HUES48 (cell line): ENCODE results near the gene AMIGO2.

Source experiments
- H3K27ac ChIP-seq: one replicate; pipeline ENCODE4 v1.7.0; 2013; ENCODE audit warnings: low read depth, low read length, inconsistent platforms
- H3K27me3 ChIP-seq: 2 replicates; pipeline ENCODE4 v1.6.1; 2013; ENCODE audit warnings: mild to moderate bottlenecking, low read length; ENCODE audit not compliant: control insufficient read depth, insufficient read depth
- H3K36me3 ChIP-seq: 2 replicates; pipeline ENCODE4 v1.6.1; 2013; ENCODE audit warnings: low read length; ENCODE audit not compliant: control insufficient read depth, insufficient read depth
- H3K4me1 ChIP-seq: 2 replicates; pipeline ENCODE4 v1.6.1; 2013; ENCODE audit warnings: mild to moderate bottlenecking, low read length; ENCODE audit not compliant: control insufficient read depth, insufficient read depth
- H3K4me3 ChIP-seq: 2 replicates; pipeline ENCODE4 v1.5.1; 2013; ENCODE audit warnings: mild to moderate bottlenecking, low read depth, low read length
- H3K9ac ChIP-seq: 2 replicates; pipeline ENCODE4 v1.6.1; 2013; ENCODE audit warnings: mild to moderate bottlenecking, low read depth, low read length, moderate library complexity
- H3K9me3 ChIP-seq: 2 replicates; pipeline ENCODE4 v1.6.1; 2013; ENCODE audit warnings: low read length; ENCODE audit not compliant: control insufficient read depth, insufficient read depth

The AMIGO2 gene

GRCh38 chr12:47097276-47097896 lies 17.6 kb upstream of the AMIGO2 start:
- 0 out of 2 replicates have a peak, but pooled peaks cover 5% of the 10 kb centered on the region for H3K4me1 ChIP-seq
- no peaks in the 10 kb centered on the region for H3K36me3 ChIP-seq
- no peaks in the 10 kb centered on the region for H3K27me3 ChIP-seq
- no peaks in the 10 kb centered on the region for H3K9me3 ChIP-seq
- no peak overlapping the region for H3K4me3 ChIP-seq
- no peak overlapping the region for H3K27ac ChIP-seq
- no peak overlapping the region for H3K9ac ChIP-seq

GRCh38 chr12:47095446-47096236 lies 15.9 kb upstream of the AMIGO2 start:
- Histone ChIP-seq H3K27me3 (no peaks in the 10 kb centered on the region), H3K9ac (no peak overlapping the region), H3K4me1 (0 out of 2 replicates have a peak, but pooled peaks cover 5% of the 10 kb centered on the region), H3K27ac (no peak overlapping the region), H3K9me3 (no peaks in the 10 kb centered on the region), H3K4me3 (no peak overlapping the region), H3K36me3 (no peaks in the 10 kb centered on the region)

- H3K36me3 ChIP-seq: no peaks in the 10 kb centered on the region
- H3K27me3 ChIP-seq: no peaks in the 10 kb centered on the region
- no peaks in the 10 kb centered on the region for H3K9me3 ChIP-seq
- 0 out of 2 replicates have a peak, but pooled peaks cover 5% of the 10 kb centered on the region for H3K4me1 ChIP-seq
- H3K27ac ChIP-seq: no peak overlapping the region
- no peak overlapping the region for H3K9ac ChIP-seq
- H3K4me3 ChIP-seq: no peak overlapping the region
These were observed 15.0 kb upstream of the AMIGO2 start for GRCh38 chr12:47094804-47095203.

- Histone ChIP-seq H3K4me3 (no peak overlapping the region), H3K36me3 (no peaks in the 10 kb centered on the region), H3K9ac (no peak overlapping the region), H3K4me1 (peaks cover 6% of the 10 kb centered on the region; the same call in 1 of the 2 replicates), H3K27me3 (no peaks in the 10 kb centered on the region), H3K9me3 (no peaks in the 10 kb centered on the region), H3K27ac (no peak overlapping the region)
These were observed 11.2 kb upstream of the AMIGO2 start for GRCh38 chr12:47091009-47091408.

GRCh38 chr12:47088021-47088944 lies 8.5 kb upstream of the AMIGO2 start:
- H3K9ac ChIP-seq: no peak overlapping the region
- H3K27ac ChIP-seq: no peak overlapping the region
- H3K4me3 ChIP-seq: no peak overlapping the region
- peaks cover 29% of the 10 kb centered on the region for H3K4me1 ChIP-seq
- no peaks in the 10 kb centered on the region for H3K27me3 ChIP-seq
- no peaks in the 10 kb centered on the region for H3K9me3 ChIP-seq
- no peaks in the 10 kb centered on the region for H3K36me3 ChIP-seq

- Histone ChIP-seq H3K9ac (no peak overlapping the region), H3K9me3 (no peaks in the 10 kb centered on the region), H3K4me3 (no peak overlapping the region), H3K36me3 (no peaks in the 10 kb centered on the region), H3K4me1 (peaks cover 32% of the 10 kb centered on the region), H3K27me3 (no peaks in the 10 kb centered on the region), H3K27ac (no peak overlapping the region)
These were observed 7.4 kb upstream of the AMIGO2 start for GRCh38 chr12:47087088-47087688.

GRCh38 chr12:47085815-47086252 lies 6.1 kb upstream of the AMIGO2 start:
- Histone ChIP-seq H3K9me3 (no peaks in the 10 kb centered on the region), H3K4me3 (no peak overlapping the region), H3K4me1 (peaks cover 37% of the 10 kb centered on the region), H3K9ac (no peak overlapping the region), H3K27ac (peak overlapping the region; percentile 78), H3K27me3 (peaks cover 5% of the 10 kb centered on the region), H3K36me3 (no peaks in the 10 kb centered on the region)

- no peaks in the 10 kb centered on the region for H3K36me3 ChIP-seq
- no peak overlapping the region for H3K27ac ChIP-seq
- no peak overlapping the region for H3K9ac ChIP-seq
- H3K27me3 ChIP-seq: peaks cover 12% of the 10 kb centered on the region
- no peak overlapping the region for H3K4me3 ChIP-seq
- peaks cover 38% of the 10 kb centered on the region for H3K4me1 ChIP-seq
- no peaks in the 10 kb centered on the region for H3K9me3 ChIP-seq
These were observed 4.4 kb upstream of the AMIGO2 start for GRCh38 chr12:47084172-47084571.

- Histone ChIP-seq H3K4me3 (no peak overlapping the region), H3K4me1 (peaks cover 38% of the 10 kb centered on the region), H3K36me3 (no peaks in the 10 kb centered on the region), H3K9ac (no peak overlapping the region), H3K9me3 (no peaks in the 10 kb centered on the region), H3K27me3 (peaks cover 24% of the 10 kb centered on the region), H3K27ac (no peak overlapping the region)
These were observed 3.2 kb upstream of the AMIGO2 start for GRCh38 chr12:47082796-47083621.

GRCh38 chr12:47082283-47082682 lies 2.5 kb upstream of the AMIGO2 start:
- Histone ChIP-seq H3K27ac (no peak overlapping the region), H3K36me3 (no peaks in the 10 kb centered on the region), H3K9me3 (no peaks in the 10 kb centered on the region), H3K9ac (no peak overlapping the region), H3K4me1 (peaks cover 38% of the 10 kb centered on the region), H3K27me3 (peaks cover 30% of the 10 kb centered on the region), H3K4me3 (no peak overlapping the region)
